ENCODE results near the gene TWIST1.

DNA sequence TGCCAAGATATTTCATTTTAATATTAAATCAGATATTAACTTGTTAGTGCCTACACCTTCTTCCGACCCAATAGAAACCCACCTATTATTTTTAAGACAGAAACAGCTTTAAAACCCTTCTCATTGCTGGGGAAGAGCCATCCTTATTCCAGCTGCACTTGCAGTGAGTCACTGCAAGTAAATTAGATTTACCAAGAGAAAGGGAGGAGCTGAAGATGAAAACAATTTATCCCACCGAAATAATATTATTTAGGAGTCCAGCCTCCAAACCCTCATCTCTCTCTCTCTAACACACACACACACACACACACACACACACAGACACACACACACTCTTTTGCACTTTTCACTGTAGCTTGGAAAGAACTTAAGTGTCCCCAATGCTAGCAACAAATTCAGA is 26.9 kb downstream of the TWIST1 start:
- TF ChIP-seq POLR2AphosphoS5 (IDR thresholded peaks at IDR 0.05; ENCODE audit: borderline replicate concordance, low read depth, low read length) (no peak), EZH2 (IDR thresholded peaks at IDR 0.05) (no peak)

All from SK-N-MC (cell line).